HG02759 (cell line): ENCODE data around the gene PDZRN3.

Experiments
- ATAC-seq: cut with Tn5 transposase; IDR thresholded peaks from one replicate; pipeline ENCODE4 v1.9.1; 2021; ENCODE audit warnings: mild to moderate bottlenecking, moderate library complexity; ENCODE audit not compliant: unreplicated experiment

PDZRN3 gene

DNA sequence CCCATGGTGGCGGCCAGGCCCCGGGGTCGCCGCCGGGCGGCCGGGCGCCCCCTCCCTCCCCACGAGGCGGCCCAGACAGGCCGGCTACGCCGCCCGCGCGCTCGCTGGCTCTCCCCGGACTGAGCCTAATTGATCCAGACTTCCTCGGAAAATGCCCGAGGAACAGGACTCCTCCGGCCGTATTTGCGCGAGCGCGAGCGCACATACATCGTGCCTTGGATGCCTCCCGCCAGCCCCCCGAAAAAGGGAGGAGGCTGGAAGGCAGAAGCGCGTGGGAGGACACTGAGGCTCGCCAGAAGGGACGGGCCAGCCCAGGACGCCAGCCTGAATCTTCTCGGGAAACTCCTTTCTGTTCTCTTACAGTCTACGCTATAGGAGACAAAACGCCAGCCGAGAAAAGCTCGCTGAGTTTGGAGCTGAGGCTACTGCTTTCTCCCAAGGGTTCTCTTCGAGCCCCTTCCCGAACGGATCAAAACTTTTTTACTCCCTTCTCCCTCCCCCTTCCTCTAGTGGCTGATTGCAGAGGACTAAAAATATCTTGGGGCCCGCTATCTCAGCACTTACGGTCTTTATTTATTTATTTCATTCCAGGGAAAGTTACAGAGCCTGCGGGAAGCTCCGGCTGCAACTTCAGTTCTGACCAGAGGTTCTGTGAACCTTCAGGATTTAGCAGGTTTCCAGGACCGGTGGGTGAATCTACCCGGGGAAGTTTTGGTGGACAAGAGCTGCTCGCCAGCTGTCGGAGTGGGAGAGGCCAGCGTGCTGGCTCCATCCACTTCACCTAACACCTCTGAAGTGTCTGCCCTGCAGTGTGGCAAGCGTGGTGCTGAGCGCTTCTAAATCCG lies at the start of gene PDZRN3:
Gene PDZRN3 (minus strand): TSS at position 121 of the 845 bp plus-strand sequence.
- no peak for ATAC-seq

DNA sequence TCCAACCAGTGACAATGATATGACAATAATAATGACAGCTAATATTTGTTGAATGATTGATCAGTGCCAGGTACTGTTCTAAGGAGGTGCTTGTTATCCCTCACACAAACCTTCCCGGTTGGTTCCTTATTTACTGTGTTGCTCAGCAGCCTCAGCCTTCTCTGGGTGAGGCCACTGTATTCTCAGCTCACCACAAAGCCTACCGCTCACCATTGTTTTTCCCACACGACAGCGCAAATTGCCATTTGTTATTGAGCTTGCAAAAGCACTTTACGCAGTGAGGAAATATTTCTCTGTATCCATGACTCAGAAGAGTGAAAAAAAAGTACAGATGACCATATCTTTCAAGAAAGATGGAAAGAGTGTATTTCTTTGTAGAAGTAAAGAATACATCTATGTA lies 49.5 kb upstream of the PDZRN3 start:
- ATAC-seq = no peak

DNA sequence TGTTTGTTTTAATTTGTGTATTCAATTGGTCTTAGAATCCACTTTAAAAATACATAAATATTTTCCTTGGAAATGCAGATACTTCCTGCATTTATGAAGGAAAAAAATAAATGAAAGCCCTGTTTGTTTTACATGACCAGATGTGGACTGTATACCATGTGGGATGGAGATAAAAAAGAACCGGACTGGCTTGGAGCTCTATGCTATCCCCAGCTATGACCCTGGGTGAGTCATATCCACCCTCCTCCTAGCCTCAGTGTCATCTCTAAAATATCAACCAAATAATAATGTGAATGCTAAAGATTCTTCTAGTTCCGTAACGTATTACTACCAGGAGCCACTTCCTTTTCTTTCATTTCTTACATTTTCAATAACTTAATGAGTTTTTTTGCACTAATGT lies 44.5 kb upstream of the PDZRN3 start:
- ATAC-seq = no peak

DNA sequence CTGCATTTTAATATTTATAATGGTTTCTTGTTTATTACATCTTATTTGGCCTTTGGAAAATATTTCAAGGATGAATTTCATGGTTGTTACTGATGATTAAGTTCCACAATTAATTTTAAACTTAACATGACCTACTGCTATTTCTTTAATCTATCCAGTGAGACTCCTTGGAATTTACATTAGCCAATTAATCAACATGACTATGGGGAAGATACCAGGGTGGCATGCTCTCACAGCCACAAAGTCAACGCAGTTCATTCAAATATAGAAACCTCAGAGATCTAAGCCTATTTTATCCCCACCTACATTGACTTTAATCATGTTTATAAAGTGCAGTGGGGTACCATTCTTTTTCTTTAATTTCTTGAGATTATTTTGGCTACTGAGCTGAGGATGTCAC lies 43.6 kb upstream of the PDZRN3 start:
- no peak for ATAC-seq

DNA sequence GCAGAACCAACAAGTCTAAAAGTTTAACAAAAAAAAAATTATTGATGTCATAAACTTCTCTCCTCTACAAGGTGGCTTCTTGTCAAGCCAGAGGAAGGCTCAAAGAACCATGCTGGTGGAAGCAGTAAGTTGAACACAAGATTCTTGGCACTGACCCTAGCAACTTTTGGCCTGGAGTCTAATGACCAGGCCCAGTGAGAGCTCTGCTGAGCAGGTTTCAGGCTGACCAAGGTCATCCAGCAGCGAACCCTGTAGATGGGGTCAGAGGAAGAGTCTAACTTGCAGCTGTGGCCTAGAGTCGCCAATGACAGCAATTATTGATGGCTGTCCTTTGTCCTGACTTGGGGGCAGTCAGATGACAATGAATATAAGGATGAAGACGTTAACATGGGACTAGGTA lies 43.1 kb upstream of the PDZRN3 start:
- ATAC-seq = no peak

DNA sequence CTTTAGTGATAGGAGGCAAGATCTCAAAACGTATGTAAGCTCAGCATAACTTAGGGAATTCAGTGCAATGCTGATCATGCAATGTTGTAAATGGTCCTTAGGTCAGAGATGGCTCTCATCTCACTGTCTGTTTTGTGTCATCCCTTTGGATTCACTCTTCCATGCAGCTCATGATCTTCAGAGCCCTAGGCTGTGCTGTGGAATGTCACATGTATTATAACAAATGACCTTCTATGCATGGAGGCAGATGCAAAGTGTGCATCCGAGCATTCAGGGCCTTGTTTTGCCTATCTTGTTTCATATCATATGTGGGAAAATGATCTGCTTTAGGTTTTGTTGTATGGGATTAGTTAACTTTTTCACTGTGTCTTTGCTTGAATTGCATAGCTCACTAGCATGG lies 40.5 kb upstream of the PDZRN3 start:
- ATAC-seq = no peak

DNA sequence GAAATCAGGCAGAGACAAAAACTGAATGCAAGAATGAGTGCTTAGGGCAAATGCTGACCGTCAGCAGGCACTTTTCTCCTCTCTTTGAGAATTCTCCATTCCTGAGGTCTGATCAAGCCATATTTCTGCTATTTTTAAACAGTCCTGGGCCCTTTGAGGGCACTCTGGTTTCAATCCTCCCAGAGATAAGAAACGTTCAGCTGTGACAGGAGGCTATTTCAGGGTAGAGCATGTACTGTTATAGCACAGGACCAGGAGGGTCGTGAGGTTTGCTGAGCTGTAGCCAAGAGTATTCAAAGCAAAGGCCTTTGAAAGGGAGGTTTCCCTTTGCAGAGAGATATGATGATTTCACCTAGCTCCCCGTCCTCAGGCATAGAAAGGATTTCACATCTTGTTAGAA lies 39.6 kb upstream of the PDZRN3 start:
- no peak for ATAC-seq

DNA sequence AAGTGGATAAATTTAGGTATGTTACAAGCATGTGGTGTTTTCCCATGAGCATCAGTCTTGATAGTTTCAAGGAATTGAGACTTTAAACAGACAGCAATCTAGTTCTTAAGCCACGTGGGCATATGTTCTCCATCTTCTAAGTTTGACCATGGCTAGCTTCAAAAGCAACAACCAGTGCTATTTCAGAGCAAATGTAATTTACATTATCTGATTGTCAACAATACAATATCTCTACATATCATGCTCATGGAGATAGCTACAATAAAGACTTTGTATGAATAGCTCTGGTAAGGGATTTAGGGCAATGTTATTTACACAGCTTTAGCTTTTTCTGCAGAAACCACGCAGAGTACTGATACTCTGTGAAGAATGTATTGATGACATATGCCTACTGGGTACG lies 38.8 kb upstream of the PDZRN3 start:
- ATAC-seq = no peak

DNA sequence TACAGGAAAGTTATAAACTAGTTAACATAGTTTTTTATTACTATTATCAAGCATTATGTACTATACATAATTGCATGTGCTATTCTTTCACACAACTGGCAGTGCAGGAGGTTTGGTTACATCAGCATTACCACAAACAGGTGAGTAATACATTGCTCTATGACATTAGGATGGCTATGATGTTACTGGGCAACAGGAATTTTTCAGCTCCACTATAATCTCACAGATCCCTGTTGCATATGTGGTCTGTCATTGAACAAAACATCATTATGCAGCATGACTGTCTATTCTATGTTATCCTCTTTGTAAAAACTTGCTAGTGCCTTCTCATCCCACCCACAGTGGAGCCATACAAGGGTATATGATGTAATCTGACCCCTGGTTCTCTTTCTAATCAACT lies 36.5 kb upstream of the PDZRN3 start:
- no peak for ATAC-seq

DNA sequence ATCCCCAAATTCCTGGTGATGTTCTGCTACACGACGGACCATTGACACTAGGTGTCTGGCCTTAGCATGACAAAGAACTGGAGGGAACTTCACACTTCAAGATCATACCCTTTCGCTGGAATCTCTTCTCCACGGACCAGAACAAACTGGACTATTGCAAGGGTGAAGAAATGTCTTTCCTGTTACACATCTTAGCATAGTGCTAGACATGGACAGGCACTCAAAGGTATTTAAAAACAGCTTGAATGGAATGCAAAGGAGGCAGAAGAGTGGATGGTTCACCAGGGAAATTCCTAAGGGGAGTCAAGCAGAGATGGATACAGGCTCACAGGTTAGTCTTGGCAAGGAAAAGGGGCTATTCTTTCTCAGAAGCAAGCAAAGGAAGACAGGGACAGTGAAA lies 33.5 kb upstream of the PDZRN3 start:
- no peak for ATAC-seq

DNA sequence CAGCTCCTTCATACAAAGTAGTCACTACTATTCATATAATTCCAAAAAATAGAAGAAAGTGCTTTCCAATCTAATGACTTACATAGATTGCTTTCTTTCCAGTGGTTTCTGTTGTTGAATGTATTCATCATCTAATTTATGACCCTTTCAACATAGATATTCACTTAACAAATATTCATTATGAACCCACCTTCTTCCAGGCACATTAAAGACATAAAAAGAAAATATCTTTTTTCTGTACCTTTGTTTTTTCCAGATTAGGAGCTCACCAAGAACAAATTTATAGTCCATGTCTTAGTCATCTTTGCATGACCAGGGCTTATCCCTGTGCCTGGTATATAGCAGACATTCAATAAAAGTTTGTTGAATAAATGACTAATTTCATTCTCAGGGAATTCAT lies 32.4 kb upstream of the PDZRN3 start:
- no peak for ATAC-seq

DNA sequence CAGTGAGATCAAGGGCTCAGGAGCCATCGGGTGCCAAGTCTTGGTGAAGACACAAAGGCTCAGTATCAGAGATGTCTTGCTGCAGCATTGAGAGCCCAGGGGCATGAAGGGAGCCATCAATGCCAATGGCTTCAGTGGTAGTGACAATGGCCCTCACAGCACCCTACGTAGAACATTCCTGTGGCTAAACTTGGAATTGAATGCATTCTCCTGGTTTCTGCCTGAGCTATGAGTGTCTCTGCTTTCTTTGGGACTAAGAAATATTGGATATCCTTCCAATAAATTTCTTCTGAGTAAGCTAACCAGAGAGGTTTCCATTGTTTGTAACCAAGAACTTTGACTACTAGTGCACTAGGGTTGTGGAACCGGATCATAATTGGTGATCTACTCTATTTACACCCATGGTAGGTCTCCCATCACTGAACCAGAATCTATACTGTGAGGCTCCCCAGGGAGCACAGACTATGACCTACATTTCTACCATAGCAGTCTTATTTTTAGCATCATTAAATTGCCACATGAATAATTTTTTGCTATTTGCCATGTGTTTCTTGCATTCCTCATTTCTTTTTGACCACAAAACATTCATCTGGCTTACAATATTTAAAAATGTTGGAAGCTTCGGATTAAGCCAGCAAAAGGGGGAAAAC lies 31.6 kb upstream of the PDZRN3 start:
- ATAC-seq = no peak

DNA sequence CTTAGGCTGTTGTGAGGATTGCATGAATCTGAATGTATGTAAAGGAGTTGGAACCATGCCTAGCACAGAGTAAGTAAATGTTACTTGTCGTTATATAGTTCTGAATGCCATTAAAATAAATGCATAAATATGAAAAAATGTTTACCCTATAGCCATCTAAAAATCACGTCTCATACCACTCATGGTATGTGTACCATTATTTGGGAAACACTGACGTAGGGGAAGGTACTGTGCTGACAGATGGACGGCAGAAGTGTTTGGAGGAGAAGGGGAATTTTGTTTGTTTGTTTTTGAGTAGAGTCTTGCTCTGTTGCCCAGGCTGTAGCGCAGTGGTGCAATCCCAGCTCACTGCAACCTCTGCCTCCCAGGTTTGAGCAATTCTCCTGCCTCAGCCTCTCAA lies 30.5 kb upstream of the PDZRN3 start:
- ATAC-seq = no peak

DNA sequence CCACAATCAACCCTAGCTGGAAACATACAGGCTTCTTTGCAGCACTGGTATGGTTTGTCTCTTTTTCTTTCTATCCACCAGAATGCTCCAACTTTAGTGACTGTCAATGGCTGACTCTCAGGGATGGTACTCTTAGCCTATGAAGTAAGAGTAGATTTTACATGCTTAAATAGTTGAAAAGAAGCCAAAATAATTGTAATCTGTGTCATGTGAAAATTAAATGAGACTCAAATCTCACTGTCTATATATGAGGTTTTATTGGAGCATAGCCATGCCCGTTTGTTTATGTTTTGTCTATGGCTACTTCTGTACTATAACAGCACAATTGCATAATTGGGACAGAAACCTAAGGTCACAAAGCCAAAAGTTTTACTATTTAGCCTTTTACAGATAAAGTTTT lies 29.1 kb upstream of the PDZRN3 start:
- ATAC-seq = no peak

DNA sequence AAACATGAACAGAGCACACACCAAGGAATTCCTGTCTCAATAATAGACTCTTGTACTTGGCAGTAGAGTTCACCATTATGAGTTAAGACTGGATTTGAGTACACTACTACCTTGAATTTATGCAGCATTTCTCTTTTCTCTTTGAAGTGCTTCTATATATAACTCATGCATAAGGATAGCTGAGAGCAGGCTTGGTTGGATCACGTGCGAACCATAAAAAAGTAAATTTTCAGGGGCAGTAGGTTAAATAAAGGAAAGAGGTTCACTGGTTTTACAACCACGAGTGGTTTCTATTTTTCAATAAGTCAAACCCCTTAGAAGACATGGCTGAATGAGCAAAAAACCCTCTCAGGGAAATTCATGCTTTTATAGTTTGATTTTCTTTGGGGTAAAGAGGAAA lies 28.6 kb upstream of the PDZRN3 start:
- no peak for ATAC-seq

DNA sequence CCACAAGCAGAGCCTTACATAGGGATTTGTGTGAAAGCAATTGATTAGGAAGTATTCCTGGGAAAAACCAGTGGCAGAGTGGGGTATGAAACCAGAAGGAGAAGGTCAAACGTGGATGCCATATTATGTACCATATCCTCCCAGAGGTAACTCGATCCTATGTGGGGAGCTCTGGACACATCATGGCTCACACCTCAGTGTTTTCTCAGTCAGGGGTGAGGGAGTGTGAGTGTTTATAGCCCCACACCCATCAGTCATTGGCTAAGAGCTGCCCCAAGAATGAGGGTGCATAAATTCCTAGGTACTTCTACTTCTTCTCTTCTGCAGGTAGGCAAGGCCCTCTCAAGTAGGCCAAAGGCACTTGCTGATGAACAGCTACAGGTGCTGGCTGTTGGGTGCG lies 28.2 kb upstream of the PDZRN3 start:
- ATAC-seq = no peak

DNA sequence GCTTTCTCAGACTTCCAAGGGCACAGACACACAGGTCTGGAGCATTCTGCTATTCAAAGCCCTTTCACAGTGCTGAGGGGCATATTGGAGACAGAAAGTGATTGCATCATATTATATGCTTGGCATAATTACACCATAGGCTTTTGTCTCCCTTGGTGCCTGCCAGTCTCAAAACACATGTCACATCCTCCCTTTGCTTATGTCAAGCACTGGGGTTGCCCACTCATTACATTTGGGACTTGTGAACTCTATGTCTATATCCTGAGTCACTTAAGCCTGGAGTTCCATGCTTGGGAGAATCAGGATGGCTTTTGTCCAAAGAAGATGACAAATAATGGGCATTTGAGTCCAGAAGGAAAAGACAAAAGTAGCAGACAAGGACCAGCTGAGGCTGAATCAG lies 12.3 kb upstream of the PDZRN3 start:
- ATAC-seq = no peak

DNA sequence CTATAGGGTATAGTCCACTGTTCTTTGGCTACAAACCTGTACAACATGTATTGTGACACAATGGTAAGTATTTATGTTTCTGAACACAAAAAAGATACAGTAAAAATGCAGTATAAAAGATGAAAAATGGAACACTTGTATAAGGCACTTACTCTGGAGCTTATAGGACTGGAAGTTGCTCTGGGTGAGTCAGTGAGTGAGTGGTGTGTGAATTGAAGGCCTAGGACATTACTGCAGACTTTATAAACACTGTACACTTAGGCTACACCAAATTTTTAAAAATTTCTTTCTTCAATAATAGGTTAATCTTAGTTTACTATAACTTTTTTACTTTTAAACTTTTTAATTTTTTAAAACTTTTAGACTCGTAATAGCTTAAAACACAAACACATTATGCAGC lies 10.5 kb upstream of the PDZRN3 start:
- no peak for ATAC-seq

DNA sequence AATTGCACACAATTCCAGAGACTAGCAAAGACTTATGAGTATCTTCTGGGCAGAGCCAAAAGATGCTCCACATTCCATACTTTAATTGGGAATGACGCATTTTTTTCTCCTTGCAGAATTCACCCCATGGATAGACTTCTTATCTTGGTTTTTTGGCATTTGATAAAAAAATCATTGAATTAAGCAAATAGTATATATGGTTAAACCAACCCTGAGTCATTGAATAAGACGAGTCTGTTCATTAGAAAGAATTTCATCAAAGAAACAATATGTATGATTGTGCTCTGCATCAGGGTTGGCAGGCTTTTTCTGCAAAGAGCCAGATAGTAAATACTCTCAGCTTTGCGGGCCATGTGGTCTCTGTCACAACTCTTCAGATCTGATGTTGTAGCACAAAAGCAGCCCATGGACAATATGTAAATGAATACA lies 9.2 kb upstream of the PDZRN3 start:
- ATAC-seq = no peak

DNA sequence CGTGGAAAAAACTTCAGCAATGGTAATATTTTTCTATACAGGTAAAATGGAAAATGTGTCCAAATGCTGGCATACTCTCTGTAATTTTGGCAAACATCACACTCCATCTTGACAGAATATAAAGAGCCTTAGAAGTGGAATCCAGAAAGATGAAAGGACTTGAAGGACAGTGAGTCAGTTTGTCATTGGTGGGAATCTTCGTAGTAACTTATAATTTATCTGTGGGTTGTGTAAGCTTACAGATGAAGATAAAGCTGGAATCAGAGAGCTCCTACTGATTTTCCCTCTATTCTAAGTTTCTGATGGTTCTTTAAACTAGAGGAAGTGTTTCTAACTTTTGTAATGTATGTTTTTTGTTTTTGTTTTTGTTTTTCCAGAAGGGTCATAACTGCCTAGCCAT lies 8.7 kb upstream of the PDZRN3 start:
- ATAC-seq = no peak

DNA sequence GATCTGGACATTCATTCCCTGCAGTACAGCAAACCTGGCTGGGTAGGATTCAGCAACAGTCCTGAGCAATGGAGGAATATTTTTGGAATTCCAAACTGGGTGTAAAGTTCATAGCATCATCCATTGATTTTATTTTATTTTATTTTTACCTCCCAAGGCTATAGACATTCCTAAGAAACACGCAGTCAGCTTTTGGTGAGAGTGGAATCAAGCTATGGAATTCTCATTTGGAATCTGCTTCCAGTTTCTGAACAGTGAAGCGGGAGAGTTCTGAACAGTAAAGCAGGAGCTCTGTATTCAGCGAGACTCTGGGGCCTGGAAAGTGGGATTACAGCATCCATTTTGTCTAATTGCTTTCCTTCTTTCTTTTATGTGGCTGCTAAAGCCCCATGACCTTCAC lies 1.4 kb upstream of the PDZRN3 start:
- ATAC-seq = no peak

DNA sequence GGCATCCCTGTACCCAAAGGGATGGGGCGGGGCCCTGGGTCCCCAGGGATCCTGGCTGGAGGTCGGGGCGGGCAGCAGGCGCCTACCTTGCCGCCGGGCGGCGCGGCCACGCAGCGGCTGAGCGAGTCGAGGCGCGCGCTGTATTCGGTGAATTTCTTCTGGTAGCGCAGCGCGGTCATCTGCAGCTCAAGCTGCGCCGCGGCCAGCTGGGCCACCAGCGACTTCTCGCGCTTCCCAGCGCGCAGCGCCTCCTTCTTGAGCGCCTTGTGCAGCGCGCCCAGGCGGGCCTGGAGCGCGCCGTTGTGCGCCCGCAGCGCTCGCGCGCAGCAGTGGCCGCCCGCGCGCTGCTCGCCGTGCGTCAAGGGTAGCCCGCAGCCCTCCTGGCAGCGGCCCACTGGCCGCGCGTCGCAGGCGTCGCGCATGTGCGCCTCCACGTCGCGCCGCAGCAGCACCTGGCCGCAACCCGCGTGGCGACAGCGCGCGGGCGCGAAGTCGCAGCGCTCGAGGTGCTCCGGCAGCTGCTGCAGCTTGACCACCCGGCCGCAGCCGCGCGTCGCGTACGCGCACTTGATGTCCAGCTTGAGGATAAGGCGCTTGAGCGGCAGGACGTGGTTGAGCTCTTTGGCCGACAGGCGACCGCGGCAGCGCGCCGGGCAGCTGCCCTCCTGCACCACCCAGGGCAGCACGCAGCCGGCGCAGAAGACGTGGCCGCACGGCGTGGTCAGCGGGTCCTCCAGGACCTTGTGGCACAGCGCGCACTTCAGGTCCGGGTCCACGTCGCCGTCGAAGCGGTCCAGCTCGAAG lies 522 bp downstream of the PDZRN3 start:
- no peak for ATAC-seq
